GM19035 (cell line): Measurements from ENCODE around the gene WRAP73.
"Not testable (repeated sequence)": the region's sequence is repeated elsewhere in the genome, so short reads cannot be mapped to it uniquely, and the experiment has no call there.

Experiments
- ATAC-seq: cut with Tn5 transposase; IDR thresholded peaks from one replicate; pipeline ENCODE4 v1.9.1; 2021; ENCODE audit not compliant: unreplicated experiment

Gene WRAP73

DNA sequence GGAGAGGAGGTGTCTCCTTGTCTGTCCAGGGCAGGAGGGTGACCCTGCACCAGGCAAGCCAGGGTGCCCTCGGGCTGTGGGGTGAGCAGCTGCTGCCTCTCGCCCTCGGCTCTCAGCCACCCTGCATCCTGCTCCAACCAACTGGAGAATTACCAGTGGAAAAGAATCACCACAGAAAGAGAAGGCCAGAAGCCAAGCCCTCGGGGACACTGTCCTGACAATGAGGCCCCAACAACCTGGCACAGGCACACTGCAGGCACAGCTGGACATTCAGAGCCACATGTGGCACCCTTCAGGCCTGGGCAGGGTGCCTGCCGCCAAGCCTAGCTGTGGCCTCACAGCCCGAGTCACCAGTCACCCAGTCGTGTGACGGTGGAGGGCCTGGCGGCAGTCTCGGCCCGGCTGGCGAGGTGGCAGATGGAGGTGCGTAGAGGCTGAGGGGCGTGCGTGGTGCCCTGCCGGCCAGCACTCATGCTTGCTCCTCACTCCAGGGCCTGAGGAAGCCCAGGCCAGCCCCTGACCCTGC lies 50.6 kb downstream of the WRAP73 start:
- no peak for ATAC-seq

GRCh38 chr1:3598522-3599285 lies 51.2 kb downstream of the WRAP73 start:
- ATAC-seq, result no peak

GRCh38 chr1:3598051-3598491 lies 51.8 kb downstream of the WRAP73 start:
- ATAC-seq, result no peak

GRCh38 chr1:3597599-3597964 lies 52.3 kb downstream of the WRAP73 start:
- ATAC-seq, result no peak

- ATAC-seq, result no peak
These were observed 53.0 kb downstream of the WRAP73 start for GRCh38 chr1:3596663-3597598.

DNA sequence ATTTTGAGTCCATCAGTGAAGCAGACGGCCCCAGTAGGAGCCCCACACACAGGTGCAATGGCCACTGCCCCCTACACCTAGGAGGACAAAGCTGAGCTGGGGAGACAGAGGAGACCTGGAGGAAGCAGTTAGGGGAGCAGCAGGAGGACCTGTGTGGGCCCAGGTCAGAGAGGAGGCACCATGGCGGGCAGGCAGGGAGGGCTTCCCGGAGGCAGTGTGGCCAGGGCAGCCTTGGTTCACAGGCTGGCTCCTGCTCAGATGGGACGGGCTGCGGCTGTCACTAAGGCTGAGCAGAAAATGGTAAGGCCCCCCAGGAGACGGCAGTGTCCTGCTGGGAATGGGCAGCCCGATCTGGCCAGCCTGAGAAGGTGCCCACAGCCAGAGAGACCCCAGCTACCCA lies 54.0 kb downstream of the WRAP73 start:
- ATAC-seq, result no peak

GRCh38 chr1:3594706-3595377 lies 55.1 kb downstream of the WRAP73 start:
- ATAC-seq, result no peak

- ATAC-seq, result no peak
These were observed 56.2 kb downstream of the WRAP73 start for GRCh38 chr1:3593745-3594144.

DNA sequence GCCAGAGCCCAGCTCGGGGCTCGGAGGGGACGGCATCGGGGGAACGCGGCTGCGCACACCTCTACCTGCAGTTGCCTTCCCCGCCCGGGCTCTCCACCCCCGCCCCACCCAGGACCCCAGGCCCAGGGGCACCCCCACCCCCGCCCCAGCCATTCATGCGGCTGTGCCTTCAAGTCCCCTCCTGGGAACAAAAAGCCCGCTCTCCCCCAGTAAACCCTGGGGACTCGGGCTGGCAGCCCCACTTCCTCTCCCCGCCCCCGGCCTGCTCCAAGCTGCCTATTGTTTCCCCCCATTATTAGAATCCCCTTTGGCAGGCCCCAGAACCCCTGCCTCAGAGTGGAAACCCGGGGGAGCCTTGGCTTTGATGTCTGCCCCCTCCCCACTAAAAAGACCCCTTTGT lies 56.6 kb downstream of the WRAP73 start:
- ATAC-seq, result no peak

DNA sequence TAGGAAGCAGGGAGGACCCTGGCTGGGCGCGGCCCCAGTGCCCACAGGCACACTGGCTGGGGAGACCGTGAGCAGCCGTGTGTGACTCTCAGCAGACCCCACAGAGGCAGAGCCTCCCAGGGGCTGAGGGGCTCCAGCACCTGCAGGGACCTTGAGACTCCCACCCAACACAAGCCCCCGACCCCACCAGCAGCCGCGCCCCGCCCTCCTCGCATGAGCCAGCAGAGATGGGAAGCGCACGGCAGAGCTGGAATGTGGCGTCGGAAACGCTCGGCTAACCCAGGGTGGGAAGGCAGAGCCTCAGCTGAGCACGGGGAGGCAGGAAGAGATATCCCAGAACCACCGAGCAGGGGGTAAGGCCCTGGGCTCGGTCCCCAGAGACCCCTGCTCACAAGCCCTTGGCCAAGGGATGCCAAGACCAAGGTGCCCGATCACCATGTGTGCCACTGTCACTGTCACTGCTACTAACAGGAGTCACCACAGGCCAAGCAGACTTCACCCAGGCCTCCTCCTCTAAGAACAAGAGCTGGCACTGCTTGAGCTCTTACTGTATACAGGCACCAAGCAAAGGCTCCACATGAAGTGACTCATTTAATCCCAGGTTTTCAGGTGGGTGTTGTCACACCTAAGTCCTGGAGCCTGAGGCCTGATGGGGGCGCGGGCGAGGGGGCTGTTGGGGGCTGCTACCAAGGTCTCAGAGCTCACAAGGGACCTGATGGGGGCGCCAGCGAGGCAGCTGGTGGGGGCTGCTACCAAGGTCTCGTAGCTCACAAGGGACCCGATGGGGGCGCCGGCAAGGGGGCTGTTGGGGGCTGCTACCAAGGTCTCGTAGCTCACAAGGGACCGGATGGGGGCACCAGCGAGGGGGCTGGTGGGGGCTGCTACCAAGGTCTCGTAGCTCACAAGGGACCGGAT lies 58.7 kb downstream of the WRAP73 start:
- no peak for ATAC-seq

DNA sequence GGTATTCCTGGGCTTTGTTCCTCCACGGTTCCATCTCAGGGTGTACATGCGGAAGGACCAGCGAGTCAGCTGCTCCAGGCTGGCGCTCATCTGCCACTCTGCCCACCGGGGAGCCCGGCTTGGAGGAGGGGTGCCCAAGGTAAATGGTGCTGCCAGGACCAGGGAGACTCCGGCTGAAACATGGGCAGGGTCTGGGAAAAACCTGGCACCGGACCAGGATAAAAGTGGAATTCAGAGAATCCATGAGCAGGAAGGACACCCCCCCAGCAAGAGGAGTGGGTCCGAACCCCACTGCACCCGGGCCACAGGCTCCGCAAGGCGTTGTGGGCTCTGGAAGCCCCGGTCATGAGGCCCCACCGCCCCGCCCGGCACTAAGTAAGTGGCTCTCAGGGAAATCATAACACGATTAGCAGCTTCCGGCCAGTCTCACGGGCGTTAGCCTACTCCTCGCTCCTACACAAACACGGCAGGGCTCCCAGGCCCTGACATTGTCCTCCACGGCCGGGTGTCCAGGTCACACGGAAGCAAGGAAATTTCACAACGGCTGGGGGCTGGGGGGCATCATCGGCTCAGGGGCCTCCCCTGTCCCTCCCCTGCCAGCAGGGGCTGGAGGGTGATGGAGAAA lies 59.7 kb downstream of the WRAP73 start:
- ATAC-seq, result no peak

DNA sequence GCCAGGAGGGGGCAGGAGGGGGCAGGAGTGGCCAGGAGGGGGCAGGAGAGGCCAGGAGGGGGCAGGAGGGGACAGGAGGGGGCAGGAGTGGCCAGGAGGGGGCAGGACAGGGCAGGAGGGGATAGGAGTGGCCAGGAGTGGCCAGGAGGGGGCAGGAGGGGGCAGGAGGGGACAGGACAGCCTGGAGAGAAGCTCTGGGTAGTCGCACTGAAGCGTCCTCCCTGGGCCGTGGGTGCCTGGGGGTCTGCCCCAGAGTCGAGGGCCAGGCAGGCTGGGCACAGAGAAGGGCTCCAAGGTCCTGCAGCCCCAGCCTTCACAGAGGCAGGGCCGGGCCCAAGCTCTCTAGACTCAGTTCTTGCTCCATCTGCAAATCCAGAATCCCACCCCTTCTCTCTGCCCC lies 61.5 kb downstream of the WRAP73 start:
- ATAC-seq, result no peak

DNA sequence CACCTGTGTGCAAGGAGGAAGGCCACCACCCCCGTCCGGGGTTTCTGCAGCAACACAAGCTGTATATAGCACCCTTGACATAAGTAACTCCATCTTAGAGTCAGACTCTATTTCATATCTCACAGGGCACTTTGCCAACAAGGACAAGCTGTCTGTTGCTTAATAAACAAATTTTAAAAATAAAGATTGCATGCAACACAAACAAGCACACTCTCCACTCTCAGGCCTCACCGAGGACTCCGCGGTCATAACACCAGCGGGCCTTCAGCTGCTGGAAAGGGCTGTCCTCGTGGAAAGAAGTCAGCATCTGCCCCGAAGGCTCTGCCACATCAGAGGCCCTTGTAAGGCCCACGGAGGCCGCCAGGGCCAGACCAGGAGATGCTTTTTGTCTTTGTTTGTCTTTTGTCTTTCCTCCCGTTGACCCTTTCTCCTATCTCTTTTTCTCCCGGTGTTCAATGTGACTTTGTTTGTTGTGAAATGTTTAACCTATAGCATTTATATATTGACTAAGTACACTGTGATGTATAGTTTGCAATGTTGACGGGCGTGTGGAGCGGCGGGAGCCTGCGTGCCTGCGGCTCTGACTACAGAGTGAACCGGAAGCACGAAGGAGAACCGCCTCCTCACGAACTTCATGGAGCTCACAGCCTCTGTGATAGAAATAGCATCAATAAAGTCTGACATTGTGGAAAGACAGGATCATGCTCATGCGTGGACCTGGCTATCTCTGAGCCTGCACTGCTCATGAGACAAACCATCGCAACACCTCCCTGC lies 62.7 kb downstream of the WRAP73 start:
- no peak for ATAC-seq

DNA sequence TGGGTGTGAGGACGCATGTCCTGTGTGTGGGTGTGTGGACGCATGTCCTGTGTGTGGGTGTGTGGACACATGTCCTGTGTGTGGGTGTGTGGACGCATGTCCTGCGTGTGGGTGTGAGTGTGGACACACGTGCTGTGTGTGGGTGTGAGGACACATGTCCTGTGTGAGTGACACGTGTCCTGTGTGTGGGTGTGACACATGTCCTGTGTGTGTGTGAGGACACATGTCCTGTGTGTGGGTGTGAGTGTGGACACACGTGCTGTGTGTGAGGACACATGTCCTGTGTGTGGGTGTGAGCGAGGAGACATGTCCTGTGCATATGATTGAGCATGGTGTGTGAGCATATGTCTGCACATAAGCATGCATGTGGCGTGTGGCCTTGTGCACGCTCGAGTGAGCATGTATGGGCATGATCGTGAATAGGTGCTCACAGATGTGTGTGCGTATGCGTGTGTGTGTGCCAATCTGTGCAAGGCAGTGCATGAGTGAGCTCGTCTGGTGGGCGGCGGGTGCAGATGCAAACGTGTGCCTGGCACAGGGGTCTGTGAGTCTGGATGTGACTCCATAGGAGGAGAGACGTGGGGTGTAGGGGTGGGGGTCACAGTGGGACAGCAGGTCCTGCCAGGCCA lies 63.8 kb downstream of the WRAP73 start:
- no peak for ATAC-seq

GRCh38 chr1:3585353-3585868 lies 64.5 kb downstream of the WRAP73 start:
- not testable (repeated sequence) for ATAC-seq

DNA sequence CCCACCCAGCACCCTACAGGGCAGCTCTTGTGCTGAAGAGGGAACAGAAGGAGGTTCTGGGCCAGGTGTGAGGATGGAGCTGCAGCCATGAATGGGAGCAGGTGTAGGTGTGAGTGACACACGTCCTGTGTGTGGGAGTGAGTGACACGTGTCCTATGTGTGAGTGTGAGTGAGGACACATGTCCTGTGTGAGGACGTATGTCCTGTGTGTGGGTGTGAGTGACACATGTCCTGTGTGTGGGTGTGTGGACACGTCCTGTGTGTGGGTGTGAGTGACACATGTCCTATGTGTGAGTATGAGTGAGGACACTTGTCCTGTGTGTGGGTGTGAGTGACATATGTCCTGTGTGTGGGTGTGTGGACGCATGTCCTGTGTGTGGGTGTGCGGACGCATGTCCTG lies 65.0 kb downstream of the WRAP73 start:
- no peak for ATAC-seq

- ATAC-seq, result not testable (repeated sequence)
These were observed 66.2 kb downstream of the WRAP73 start for GRCh38 chr1:3583751-3584150.

DNA sequence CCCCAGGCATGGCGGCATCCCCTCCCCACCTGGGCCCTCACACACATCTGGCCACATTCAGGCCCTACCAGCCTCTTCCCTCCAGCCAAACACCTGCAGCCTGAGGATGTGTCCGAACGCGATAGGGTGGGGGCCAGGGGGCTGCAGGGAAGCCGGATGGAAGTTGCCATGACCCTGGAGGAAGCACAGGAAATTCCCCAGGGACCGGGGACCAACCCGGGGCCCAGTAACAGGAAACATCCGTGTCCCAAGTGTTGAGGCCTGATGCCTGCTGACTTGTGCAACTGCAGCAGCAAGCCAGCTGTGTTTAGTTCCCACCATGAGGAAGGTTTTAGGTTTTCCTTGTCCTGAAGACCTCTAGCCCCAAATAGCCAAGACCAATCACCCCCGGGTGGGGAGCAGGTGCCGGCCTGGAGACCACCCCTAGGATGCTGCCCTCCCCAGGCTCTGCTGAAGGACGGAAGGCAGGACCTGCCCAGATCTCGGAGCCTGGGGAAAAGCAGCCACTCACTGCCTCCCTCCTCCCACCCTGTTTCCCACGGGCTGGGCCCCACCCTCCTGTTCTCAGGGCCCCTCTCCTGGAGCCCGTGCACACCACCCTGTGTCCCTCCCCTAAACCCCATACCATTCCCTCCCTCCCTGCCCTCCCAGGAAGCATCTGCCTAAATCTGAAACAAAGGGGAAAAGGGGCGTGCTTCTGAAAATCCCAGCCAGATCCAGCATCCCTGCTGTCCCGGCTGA lies 68.4 kb downstream of the WRAP73 start:
- no peak for ATAC-seq
